H1 (cell line): ENCODE data around the gene C20orf202. TPM values are rescaled to one million over a fixed set of nuclear protein-coding genes. Genes with fewer than 3 reads are reported as not detected.

Experiments used
- CTCF ChIA-PET: fragments of 300-600 bp; sonication (Branson Sonifier 250); formaldehyde crosslinking; loops from one replicate; lab custom pipeline; 2021; ENCODE audit not compliant: partially characterized antibody; lab: Charles Lee
- POLR2A ChIA-PET: fragments of 300-600 bp; sonication (Branson Sonifier 250); formaldehyde crosslinking; loops from one replicate; lab custom pipeline; 2021; ENCODE audit warnings: inconsistent platforms; ENCODE audit not compliant: partially characterized antibody; lab: Charles Lee
- DNase-seq, 2 experiments: peaks; one replicate each; pipeline versions ENCODE4 v3.0.0 to v3.0.0-alpha.2; 2010 to 2022; ENCODE audit warnings: low spot score in 2 of 2, low read depth in 1 of 2, mixed read lengths in 1 of 2
- FAIRE-seq: peaks from 2 replicates; lab custom pipeline; 2011; peaks lifted over from hg19 to GRCh38; lab: Jason Lieb, UNC
- H2AFZ ChIP-seq: 2 replicates; pipeline ENCODE4 v1.8.1; 2012; ENCODE audit warnings: low read length, inconsistent platforms
- H2AK5ac ChIP-seq: 2 replicates; pipeline ENCODE4 v1.6.1; 2013; ENCODE audit warnings: low read depth, low read length
- H2BK120ac ChIP-seq: replicated peaks from 2 replicates; pipeline ENCODE3; 2013; ENCODE audit warnings: low read depth, low read length, inconsistent platforms
- H2BK12ac ChIP-seq: 2 replicates; pipeline ENCODE4 v1.6.1; 2013; ENCODE audit warnings: low read depth, low read length
- H2BK15ac ChIP-seq: 2 replicates; pipeline ENCODE4 v1.6.1; 2013; ENCODE audit warnings: low read length
- H2BK20ac ChIP-seq: 2 replicates; pipeline ENCODE4 v1.6.1; 2013; ENCODE audit warnings: low read length
- H2BK5ac ChIP-seq: 2 replicates; pipeline ENCODE4 v1.6.1; 2013; ENCODE audit warnings: low read depth, low read length
- H3K14ac ChIP-seq: 2 replicates; pipeline ENCODE4 v1.6.1; 2013; ENCODE audit warnings: inconsistent platforms; ENCODE audit not compliant: insufficient read length
- H3K18ac ChIP-seq: 2 replicates; pipeline ENCODE4 v1.6.1; 2013; ENCODE audit warnings: low read length; ENCODE audit errors: extremely low read depth
- H3K23ac ChIP-seq: 2 replicates; pipeline ENCODE4 v1.6.1; 2013; ENCODE audit warnings: inconsistent platforms; ENCODE audit not compliant: insufficient read length
- H3K23me2 ChIP-seq: 2 replicates; pipeline ENCODE4 v1.6.1; 2013; ENCODE audit warnings: low read depth, low read length
- H3K27ac ChIP-seq: 2 replicates; pipeline ENCODE4 v1.6.1; 2011; ENCODE audit warnings: low read depth, low read length, inconsistent platforms
- H3K27me3 ChIP-seq, 4 experiments: replicated peaks in 1 of 4; 1 replicate in 1 of 4; 2 replicates in 3 of 4; pipeline versions ENCODE4 v1.6.1 to v1.8.1; 2011 to 2013; ENCODE audit warnings: low read length in 3 of 4, mild to moderate bottlenecking in 3 of 4, inconsistent platforms in 2 of 4, mixed read lengths in 2 of 4, moderate library complexity in 1 of 4; ENCODE audit not compliant: control insufficient read depth in 3 of 4, insufficient read depth in 3 of 4; ENCODE audit errors: extremely low read depth in 1 of 4
- H3K36me3 ChIP-seq, 4 experiments: 2 replicates each; pipeline versions ENCODE4 v1.6.1 to v1.8.1; 2011 to 2013; ENCODE audit warnings: mild to moderate bottlenecking in 4 of 4, low read length in 3 of 4, moderate library complexity in 2 of 4, control low read depth in 1 of 4, inconsistent platforms in 1 of 4; ENCODE audit not compliant: insufficient read depth in 4 of 4, control insufficient read depth in 2 of 4
- H3K4ac ChIP-seq: replicated peaks from 2 replicates; pipeline ENCODE3; 2013; ENCODE audit warnings: low read length, low read depth, mixed read lengths, inconsistent platforms; ENCODE audit not compliant: insufficient read length
- H3K4me1 ChIP-seq, 4 experiments: replicated peaks in 1 of 4; 1 replicate in 1 of 4; 2 replicates in 3 of 4; pipeline versions ENCODE4 v1.6.1 to v1.8.1; 2011 to 2013; ENCODE audit warnings: low read length in 3 of 4, inconsistent platforms in 2 of 4, mixed read lengths in 1 of 4; ENCODE audit not compliant: insufficient read depth in 4 of 4, control insufficient read depth in 3 of 4
- H3K4me2 ChIP-seq, 2 experiments: 2 replicates each; pipeline versions ENCODE4 v1.6.1 to v1.8.1; 2011 to 2013; ENCODE audit warnings: low read depth in 2 of 2, low read length in 2 of 2, control low read depth in 1 of 2, inconsistent platforms in 1 of 2, mild to moderate bottlenecking in 1 of 2; ENCODE audit not compliant: insufficient read depth in 1 of 2
- H3K4me3 ChIP-seq, 4 experiments: fragments of 200-600, 300-600 bp in 1 of 4; sonication (generic), shearing (Covaris generic), sonication (Bioruptor Twin) in 1 of 4; 2 replicates each; pipeline versions ENCODE4 v1.5.1 to v1.8.1; 2011 to 2016; ENCODE audit warnings: low read length in 4 of 4, low read depth in 3 of 4, control low read depth in 2 of 4, inconsistent platforms in 2 of 4, mild to moderate bottlenecking in 2 of 4, mixed read lengths in 1 of 4, moderate library complexity in 1 of 4; ENCODE audit not compliant: insufficient read depth in 2 of 4; ENCODE audit errors: extremely low read depth in 1 of 4
- H3K56ac ChIP-seq: replicated peaks from 2 replicates; pipeline ENCODE3; 2013; ENCODE audit warnings: low read depth, mild to moderate bottlenecking, mixed read lengths, low read length, inconsistent platforms; ENCODE audit not compliant: insufficient read length
- H3K79me1 ChIP-seq: 2 replicates; pipeline ENCODE4 v1.6.1; 2013; ENCODE audit warnings: low read depth, low read length, control low read depth
- H3K79me2 ChIP-seq, 2 experiments: 2 replicates each; pipeline versions ENCODE4 v1.6.1 to v1.8.1; 2012 to 2013; ENCODE audit warnings: low read length in 2 of 2, mild to moderate bottlenecking in 2 of 2, inconsistent platforms in 1 of 2; ENCODE audit not compliant: insufficient read depth in 2 of 2, control insufficient read depth in 1 of 2
- H3K9ac ChIP-seq, 4 experiments: replicated peaks in 1 of 4; 1 replicate in 1 of 4; 2 replicates in 3 of 4; pipeline versions ENCODE4 v1.6.1 to v1.8.1; 2011 to 2013; ENCODE audit warnings: low read depth in 3 of 4, low read length in 3 of 4, control low read depth in 2 of 4, mild to moderate bottlenecking in 2 of 4, moderate library complexity in 2 of 4, inconsistent platforms in 1 of 4; ENCODE audit errors: extremely low read depth in 1 of 4
- H3K9me3 ChIP-seq, 2 experiments: 2 replicates each; pipeline versions ENCODE4 v1.6.1 to v1.8.1; 2012 to 2013; ENCODE audit warnings: mild to moderate bottlenecking in 2 of 2, moderate library complexity in 2 of 2, control low read depth in 1 of 2, inconsistent platforms in 1 of 2, low read depth in 1 of 2, low read length in 1 of 2, mixed read lengths in 1 of 2; ENCODE audit not compliant: insufficient read depth in 2 of 2
- H4K20me1 ChIP-seq, 2 experiments: replicated peaks in 1 of 2; 2 replicates each; pipeline versions ENCODE3 to v1.8.1; 2011 to 2013; ENCODE audit warnings: inconsistent platforms in 2 of 2, low read length in 2 of 2, mild to moderate bottlenecking in 1 of 2; ENCODE audit not compliant: insufficient read depth in 2 of 2, control insufficient read depth in 1 of 2
- H4K5ac ChIP-seq: 2 replicates; pipeline ENCODE4 v1.6.1; 2013; ENCODE audit warnings: low read length, low read depth, mixed read lengths, inconsistent platforms; ENCODE audit not compliant: insufficient read length
- H4K8ac ChIP-seq: 2 replicates; pipeline ENCODE4 v1.8.0; 2013; ENCODE audit warnings: mild to moderate bottlenecking, moderate library complexity, low read length, inconsistent platforms; ENCODE audit not compliant: insufficient read depth; ENCODE audit errors: extremely low read depth
- H4K91ac ChIP-seq: replicated peaks from 2 replicates; pipeline ENCODE3; 2013; ENCODE audit warnings: low read length, mixed read lengths, inconsistent platforms; ENCODE audit not compliant: insufficient read length
- ASH2L ChIP-seq: fragments of 200-600, 300-600 bp; sonication (generic); IDR thresholded peaks from one replicate; pipeline ENCODE4 v1.7.1; 2017; ENCODE audit warnings: low read length
- BACH1 ChIP-seq: IDR thresholded peaks from 2 replicates; pipeline ENCODE4 v1.6.1; 2012; ENCODE audit warnings: low read length, improper control_type of control experiment
- GABPA ChIP-seq: IDR thresholded peaks from 2 replicates; pipeline ENCODE4 v1.6.1; 2011; ENCODE audit warnings: mild to moderate bottlenecking, low read length, moderate library complexity, borderline replicate concordance; ENCODE audit not compliant: insufficient read depth
- HDAC2 ChIP-seq, 2 experiments: fragments of 300-600 bp in 1 of 2; sonication (generic) in 1 of 2; IDR thresholded peaks; 2 replicates each; pipeline ENCODE4 v1.6.1; 2011 to 2012; ENCODE audit warnings: low read depth in 2 of 2, low read length in 2 of 2, mild to moderate bottlenecking in 2 of 2, moderate library complexity in 2 of 2, borderline replicate concordance in 1 of 2, inconsistent platforms in 1 of 2
- JUN ChIP-seq: IDR thresholded peaks from 2 replicates; pipeline ENCODE4 v1.6.1; 2011; ENCODE audit warnings: low read depth, mild to moderate bottlenecking, improper control_type of control experiment, low read length
- KDM5A ChIP-seq: fragments of 200-600 bp; IDR thresholded peaks from 2 replicates; pipeline ENCODE4 v1.7.1; 2012; ENCODE audit warnings: mild to moderate bottlenecking, low read length, inconsistent platforms, mixed read lengths
- MAFK ChIP-seq: IDR thresholded peaks from 2 replicates; pipeline ENCODE4 v1.6.1; 2012; ENCODE audit warnings: low read depth, mild to moderate bottlenecking, improper control_type of control experiment, low read length
- RAD21 ChIP-seq, 2 experiments: IDR thresholded peaks in 1 of 2; conservative IDR thresholded peaks in 1 of 2; 2 replicates each; pipeline ENCODE4 v1.6.1; 2011; ENCODE audit warnings: low read depth in 2 of 2, low read length in 2 of 2, improper control_type of control experiment in 1 of 2, inconsistent platforms in 1 of 2, mild to moderate bottlenecking in 1 of 2, moderate library complexity in 1 of 2
- RFX5 ChIP-seq: IDR thresholded peaks from 2 replicates; pipeline ENCODE4 v1.6.1; 2011; ENCODE audit warnings: low read depth, low read length, improper control_type of control experiment, borderline replicate concordance
- SIN3A ChIP-seq, 2 experiments: IDR thresholded peaks in 1 of 2; conservative IDR thresholded peaks in 1 of 2; 2 replicates each; pipeline ENCODE4 v1.6.1; 2011 to 2012; ENCODE audit warnings: low read length in 2 of 2, improper control_type of control experiment in 1 of 2, low read depth in 1 of 2, mild to moderate bottlenecking in 1 of 2
- SIX5 ChIP-seq: IDR thresholded peaks from 2 replicates; pipeline ENCODE4 v1.6.1; 2011; ENCODE audit warnings: mild to moderate bottlenecking, low read depth, low read length
- TAF1 ChIP-seq: IDR thresholded peaks from 2 replicates; pipeline ENCODE4 v1.6.1; 2011; ENCODE audit warnings: mild to moderate bottlenecking, low read depth, low read length
- WGBS, 2 experiments: shearing (Covaris generic) in 1 of 2; methylation state at CpG; one replicate each; pipeline versions ENCODE4 v1.1.6 to v1.1.7; 2013 to 2015; ENCODE audit warnings: low lambda C conversion rate in 2 of 2, mixed read lengths in 2 of 2, inconsistent platforms in 1 of 2, low coverage in 1 of 2, missing lambda C conversion rate in 1 of 2; ENCODE audit not compliant: insufficient replicate concordance in 2 of 2, insufficient coverage in 1 of 2, insufficient read length in 1 of 2; ENCODE audit errors: extremely low coverage in 1 of 2, missing lambda C conversion rate in 1 of 2; 5-methylcytosine and 5-hydroxymethylcytosine counted together
- polyA plus RNA-seq, 7 experiments: library from polyadenylated mRNA; depleted of rRNA in 3 of 7; stranded (reverse) in 5 of 7; unstranded in 2 of 7; fragments of >200 nt in 5 of 7; fragments of 200-250 nt in 2 of 7; gene quantifications; 1 replicate in 5 of 7; 2 replicates in 1 of 7; 4 replicates in 1 of 7; pipeline versions ENCODE4 v1.2.1 to v1.2.3, GENCODE V29; 2011 to 2013; ENCODE audit warnings: missing spikeins in 2 of 7, mixed read lengths in 2 of 7
- total RNA-seq: library from RNA; stranded (reverse); fragmentation: NEBNext Ultra II Directional; extraction: Animal tissue kit (Norgen Biotek cat#: 25700); gene quantifications from 2 replicates; pipeline ENCODE4 v1.2.1, GENCODE V29; 2021
- TF ChIP-seq, protein P1 (sequence below): IDR thresholded peaks from 2 replicates; pipeline ENCODE4 v1.6.1; 2012; ENCODE audit warnings: inconsistent platforms

Gene C20orf202
- total and polyA plus RNA-seq, 2 of the 8 experiments (the other 6 are each of a cell fraction or from before 2014, with no cell fraction given), result 0.12 TPM; not detected in 1

GRCh38 chr20:1169224-1169623 lies 34.0 kb upstream of the C20orf202 start:
- POLR2A ChIA-PET, result interaction anchor here (0.9 to 1.2 kb wide), 2 partner anchors 49 to 129 kb away, joined by 3 read pairs; no protein-coding TSS in a partner anchor
- FAIRE-seq, result no peak
- CTCF ChIA-PET, result no interaction called here
- no peak for TF ChIP-seq ASH2L
- TF ChIP-seq SIX5, result no peak
- no peak for TF ChIP-seq HDAC2 (IDR thresholded peaks at IDR 0.05; ENCODE audit: borderline replicate concordance in 1 of 2, low read depth in 2 of 2, low read length in 2 of 2)
- no peak for TF ChIP-seq MAFK
- TF ChIP-seq BACH1, result no peak
- TF ChIP-seq RAD21 (IDR thresholded peaks at IDR 0.05 in 1 of 2, conservative IDR thresholded peaks at IDR 0.05 in 1 of 2; ENCODE audit: low read depth in 2 of 2, low read length in 2 of 2), result no peak
- TF ChIP-seq GABPA, result no peak
- TF ChIP-seq RFX5, result no peak
- no peak for TF ChIP-seq TAF1
- no peak for TF ChIP-seq JUN
- no peak for TF ChIP-seq SIN3A (conservative IDR thresholded peaks at IDR 0.05 in 1 of 2, IDR thresholded peaks at IDR 0.05 in 1 of 2; ENCODE audit: low read depth in 1 of 2, low read length in 2 of 2)
- TF ChIP-seq, protein P1, sequence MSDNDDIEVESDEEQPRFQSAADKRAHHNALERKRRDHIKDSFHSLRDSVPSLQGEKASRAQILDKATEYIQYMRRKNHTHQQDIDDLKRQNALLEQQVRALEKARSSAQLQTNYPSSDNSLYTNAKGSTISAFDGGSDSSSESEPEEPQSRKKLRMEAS, result no peak
- TF ChIP-seq KDM5A, result no peak

More at GRCh38 chr20:1169224-1169623, 34.0 kb upstream of the C20orf202 start:
- peaks cover 11 to 40% (median 35%) of the 10 kb centered on the region in 4 experiments; a peak in 7 of 8 replicates for H3K36me3 ChIP-seq
- H2BK12ac ChIP-seq, result no peak overlapping the region
- no peaks in the 10 kb centered on the region for H3K27me3 ChIP-seq
- WGBS, 2 experiments, result 91% methylated on average over 5 of the region's 5 CpGs; no CpG with 5 or more reads in 1 of the 2 experiments
- H3K79me1 ChIP-seq, result peaks cover 2% of the 10 kb centered on the region
- no peaks in the 10 kb centered on the region for H3K4me1 ChIP-seq
- no peak for DNase-seq
- no peak overlapping the region for H3K27ac ChIP-seq
- no peak overlapping the region for H4K5ac ChIP-seq
- H4K8ac ChIP-seq, result no peak overlapping the region
- no peak overlapping the region for H2BK20ac ChIP-seq
- H4K91ac ChIP-seq, result no peak overlapping the region
- H2BK15ac ChIP-seq, result no peak overlapping the region
- peaks cover 4 to 20% of the 10 kb centered on the region in 2 experiments for H4K20me1 ChIP-seq
- H3K4ac ChIP-seq, result no peak overlapping the region
- H2BK120ac ChIP-seq, result no peak overlapping the region
- no peak overlapping the region for H2AFZ ChIP-seq
- H2AK5ac ChIP-seq, result no peak overlapping the region
- H3K14ac ChIP-seq, result no peak overlapping the region
- H3K9ac ChIP-seq, result no peak overlapping the region
- no peak overlapping the region for H2BK5ac ChIP-seq
- no peaks in the 10 kb centered on the region for H3K23me2 ChIP-seq
- no peak overlapping the region for H3K23ac ChIP-seq
- no peaks in the 10 kb centered on the region for H3K79me2 ChIP-seq
- H3K56ac ChIP-seq, result no peak overlapping the region
- no peaks in the 10 kb centered on the region for H3K9me3 ChIP-seq
- H3K4me3 ChIP-seq, result no peak overlapping the region
- H3K4me2 ChIP-seq, result no peak overlapping the region
- H3K18ac ChIP-seq, result no peak overlapping the region
